Measurements from ENCODE around the gene CNGA2.

DNA sequence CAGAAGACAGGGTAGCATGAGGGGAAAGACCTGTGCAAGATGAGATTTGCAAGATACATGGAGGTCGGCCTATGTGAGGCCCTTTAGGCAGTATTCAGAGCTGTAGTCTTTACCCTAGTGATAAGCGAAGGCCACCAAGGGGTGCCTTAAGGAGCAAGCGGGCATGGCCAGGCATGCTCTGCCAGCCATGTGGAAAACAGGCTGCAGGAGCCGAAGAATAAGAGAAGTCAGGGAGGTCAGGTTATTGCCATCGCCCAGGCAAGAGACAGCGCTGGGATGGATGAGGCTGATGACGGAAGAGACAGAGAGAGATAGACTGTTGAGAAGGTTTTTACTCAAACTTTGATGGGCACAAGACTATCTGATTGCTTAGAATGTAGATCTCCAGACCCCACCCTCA is 25.7 kb upstream of the CNGA2 start:
- no peak for TF ChIP-seq CBX3 (IDR thresholded peaks at IDR 0.05; ENCODE audit: low read depth)
- TF ChIP-seq, protein P1, sequence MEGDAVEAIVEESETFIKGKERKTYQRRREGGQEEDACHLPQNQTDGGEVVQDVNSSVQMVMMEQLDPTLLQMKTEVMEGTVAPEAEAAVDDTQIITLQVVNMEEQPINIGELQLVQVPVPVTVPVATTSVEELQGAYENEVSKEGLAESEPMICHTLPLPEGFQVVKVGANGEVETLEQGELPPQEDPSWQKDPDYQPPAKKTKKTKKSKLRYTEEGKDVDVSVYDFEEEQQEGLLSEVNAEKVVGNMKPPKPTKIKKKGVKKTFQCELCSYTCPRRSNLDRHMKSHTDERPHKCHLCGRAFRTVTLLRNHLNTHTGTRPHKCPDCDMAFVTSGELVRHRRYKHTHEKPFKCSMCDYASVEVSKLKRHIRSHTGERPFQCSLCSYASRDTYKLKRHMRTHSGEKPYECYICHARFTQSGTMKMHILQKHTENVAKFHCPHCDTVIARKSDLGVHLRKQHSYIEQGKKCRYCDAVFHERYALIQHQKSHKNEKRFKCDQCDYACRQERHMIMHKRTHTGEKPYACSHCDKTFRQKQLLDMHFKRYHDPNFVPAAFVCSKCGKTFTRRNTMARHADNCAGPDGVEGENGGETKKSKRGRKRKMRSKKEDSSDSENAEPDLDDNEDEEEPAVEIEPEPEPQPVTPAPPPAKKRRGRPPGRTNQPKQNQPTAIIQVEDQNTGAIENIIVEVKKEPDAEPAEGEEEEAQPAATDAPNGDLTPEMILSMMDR (IDR thresholded peaks at IDR 0.05 in 2 of 3, conservative IDR thresholded peaks at IDR 0.05 in 1 of 3; ENCODE audit: borderline replicate concordance in 1 of 3, insufficient read depth in 1 of 3, low read depth in 2 of 3, low read length in 2 of 3) = no peak
- TF ChIP-seq, protein P2, sequence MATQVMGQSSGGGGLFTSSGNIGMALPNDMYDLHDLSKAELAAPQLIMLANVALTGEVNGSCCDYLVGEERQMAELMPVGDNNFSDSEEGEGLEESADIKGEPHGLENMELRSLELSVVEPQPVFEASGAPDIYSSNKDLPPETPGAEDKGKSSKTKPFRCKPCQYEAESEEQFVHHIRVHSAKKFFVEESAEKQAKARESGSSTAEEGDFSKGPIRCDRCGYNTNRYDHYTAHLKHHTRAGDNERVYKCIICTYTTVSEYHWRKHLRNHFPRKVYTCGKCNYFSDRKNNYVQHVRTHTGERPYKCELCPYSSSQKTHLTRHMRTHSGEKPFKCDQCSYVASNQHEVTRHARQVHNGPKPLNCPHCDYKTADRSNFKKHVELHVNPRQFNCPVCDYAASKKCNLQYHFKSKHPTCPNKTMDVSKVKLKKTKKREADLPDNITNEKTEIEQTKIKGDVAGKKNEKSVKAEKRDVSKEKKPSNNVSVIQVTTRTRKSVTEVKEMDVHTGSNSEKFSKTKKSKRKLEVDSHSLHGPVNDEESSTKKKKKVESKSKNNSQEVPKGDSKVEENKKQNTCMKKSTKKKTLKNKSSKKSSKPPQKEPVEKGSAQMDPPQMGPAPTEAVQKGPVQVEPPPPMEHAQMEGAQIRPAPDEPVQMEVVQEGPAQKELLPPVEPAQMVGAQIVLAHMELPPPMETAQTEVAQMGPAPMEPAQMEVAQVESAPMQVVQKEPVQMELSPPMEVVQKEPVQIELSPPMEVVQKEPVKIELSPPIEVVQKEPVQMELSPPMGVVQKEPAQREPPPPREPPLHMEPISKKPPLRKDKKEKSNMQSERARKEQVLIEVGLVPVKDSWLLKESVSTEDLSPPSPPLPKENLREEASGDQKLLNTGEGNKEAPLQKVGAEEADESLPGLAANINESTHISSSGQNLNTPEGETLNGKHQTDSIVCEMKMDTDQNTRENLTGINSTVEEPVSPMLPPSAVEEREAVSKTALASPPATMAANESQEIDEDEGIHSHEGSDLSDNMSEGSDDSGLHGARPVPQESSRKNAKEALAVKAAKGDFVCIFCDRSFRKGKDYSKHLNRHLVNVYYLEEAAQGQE (IDR thresholded peaks at IDR 0.05; ENCODE audit: low read depth) = no peak
- TF ChIP-seq, protein P3, sequence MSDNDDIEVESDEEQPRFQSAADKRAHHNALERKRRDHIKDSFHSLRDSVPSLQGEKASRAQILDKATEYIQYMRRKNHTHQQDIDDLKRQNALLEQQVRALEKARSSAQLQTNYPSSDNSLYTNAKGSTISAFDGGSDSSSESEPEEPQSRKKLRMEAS (IDR thresholded peaks at IDR 0.05) = no peak
